GOT3 (cell line): ENCODE measurements around the gene PDE9A.
"Not testable (repeated sequence)": the region's sequence is repeated elsewhere in the genome, so short reads cannot be mapped to it uniquely, and the experiment has no call there.

Source experiments
- DNase-seq: peaks from one replicate; lab custom pipeline; 2025; ENCODE audit warnings: mixed read lengths; lab: John Stamatoyannopoulos, UW

The PDE9A gene

DNA sequence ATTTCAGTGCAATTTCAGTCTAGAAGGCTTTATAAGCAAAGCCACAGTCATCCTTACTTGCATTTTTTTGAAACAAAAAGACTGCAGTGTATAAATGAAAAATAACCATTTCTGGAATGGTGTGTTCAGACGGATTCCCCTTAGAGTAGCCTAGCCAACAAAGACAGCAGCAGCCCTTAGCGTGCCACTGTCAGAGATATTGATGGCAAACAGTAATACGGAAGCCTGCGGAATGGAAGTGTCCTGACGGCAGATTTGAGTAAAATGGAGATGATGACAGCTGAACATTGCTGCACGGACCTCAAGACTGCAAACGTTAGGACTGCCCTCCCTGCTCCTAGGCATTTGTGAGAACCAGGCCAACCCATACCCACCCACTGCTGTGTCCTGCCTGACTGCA is 54.7 kb downstream of the PDE9A start:
- no peak for DNase-seq

DNA sequence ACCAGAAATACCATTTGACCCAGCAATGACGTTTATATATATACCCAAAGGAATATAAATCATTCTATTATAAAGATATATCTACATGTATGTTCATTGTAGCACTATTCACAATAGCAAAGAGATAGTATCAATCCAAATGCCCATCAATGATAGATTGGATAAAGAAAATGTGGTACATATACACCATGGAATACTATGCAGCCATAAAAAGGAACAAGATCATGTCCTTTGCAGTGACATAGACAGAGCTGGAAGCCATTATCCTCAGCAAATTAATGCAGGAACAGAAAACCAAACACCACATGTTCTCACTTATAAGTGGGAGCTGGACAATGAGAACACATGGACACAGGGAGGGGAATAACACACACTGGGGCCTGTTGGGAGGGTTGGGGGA is 55.5 kb downstream of the PDE9A start:
- not testable (repeated sequence) for DNase-seq

DNA sequence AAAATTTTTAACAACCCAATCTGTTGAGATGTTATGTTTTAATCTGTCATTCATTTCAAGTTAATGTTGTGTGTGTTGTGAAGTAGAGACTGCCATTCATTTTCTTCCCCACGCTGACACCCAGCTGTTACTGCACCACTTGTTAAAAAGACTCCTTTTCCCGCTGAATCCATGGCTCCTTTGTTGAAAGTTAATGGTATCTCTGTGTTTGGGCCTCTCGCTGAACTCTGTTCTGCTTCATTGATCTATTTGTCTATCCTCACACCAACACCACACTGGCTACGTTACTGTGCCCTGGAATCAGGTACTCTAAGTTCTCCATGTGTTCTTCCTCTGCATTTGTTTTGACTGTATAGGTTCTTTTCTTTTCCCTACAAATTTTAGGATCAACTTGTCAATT is 58.2 kb downstream of the PDE9A start:
- DNase-seq, result no peak

DNA sequence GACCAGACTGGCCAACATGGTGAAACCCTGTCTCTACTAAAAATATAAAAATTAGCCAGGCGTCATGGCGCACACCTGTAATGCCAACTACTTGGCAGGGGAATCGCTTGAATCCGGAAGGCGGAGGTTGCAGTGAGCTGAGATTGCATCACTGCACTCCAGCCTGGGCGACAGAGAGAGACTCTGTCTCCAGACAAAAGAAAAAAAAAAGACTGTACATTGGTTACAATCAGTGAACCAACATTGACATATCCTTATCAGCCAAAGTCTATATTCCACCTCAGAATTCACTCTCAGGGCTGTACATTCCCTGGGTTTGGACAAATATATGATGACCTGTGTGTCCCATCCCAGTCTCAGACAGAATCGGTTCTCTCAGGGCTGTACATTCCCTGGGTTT is 62.0 kb downstream of the PDE9A start:
- DNase-seq, result not testable (repeated sequence)

DNA sequence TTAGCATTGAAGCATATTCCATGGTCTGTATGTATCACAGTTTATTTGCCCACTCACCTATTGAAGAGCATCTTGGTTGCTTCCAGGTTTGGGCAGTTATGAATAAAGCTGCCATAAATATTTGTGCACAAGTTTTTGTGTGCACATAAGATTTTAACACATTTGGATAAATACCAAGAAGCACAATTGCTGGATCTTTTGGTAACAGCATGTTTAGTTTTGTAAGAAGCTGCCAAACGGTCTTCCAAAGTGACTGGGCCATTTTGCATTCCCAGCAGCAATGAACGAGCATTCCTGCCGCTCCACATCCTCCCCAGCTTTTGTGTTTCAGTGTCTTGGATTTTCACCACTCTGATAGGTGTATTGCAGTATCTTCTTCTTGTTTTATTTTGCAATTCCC is 62.7 kb downstream of the PDE9A start:
- no peak for DNase-seq

DNA sequence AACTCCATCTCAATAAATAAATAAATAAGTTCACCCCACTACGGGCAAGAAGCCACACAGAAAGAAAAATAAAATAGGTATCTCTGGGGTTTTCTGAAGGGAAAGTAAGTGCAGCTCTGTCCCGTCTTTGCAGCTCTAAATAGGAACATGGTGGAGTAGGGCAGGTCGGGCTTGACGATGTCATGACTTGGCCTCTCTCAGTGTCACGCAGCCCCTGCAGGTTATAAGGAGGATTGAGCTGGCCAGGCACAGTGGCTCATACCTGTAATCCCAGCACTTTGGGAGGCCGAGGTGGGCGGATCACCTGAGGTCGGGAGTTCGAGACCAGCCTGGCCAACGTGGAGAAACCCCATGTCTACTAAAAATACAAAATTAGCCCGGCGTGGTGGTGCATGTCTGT is 67.1 kb downstream of the PDE9A start:
- not testable (repeated sequence) for DNase-seq

DNA sequence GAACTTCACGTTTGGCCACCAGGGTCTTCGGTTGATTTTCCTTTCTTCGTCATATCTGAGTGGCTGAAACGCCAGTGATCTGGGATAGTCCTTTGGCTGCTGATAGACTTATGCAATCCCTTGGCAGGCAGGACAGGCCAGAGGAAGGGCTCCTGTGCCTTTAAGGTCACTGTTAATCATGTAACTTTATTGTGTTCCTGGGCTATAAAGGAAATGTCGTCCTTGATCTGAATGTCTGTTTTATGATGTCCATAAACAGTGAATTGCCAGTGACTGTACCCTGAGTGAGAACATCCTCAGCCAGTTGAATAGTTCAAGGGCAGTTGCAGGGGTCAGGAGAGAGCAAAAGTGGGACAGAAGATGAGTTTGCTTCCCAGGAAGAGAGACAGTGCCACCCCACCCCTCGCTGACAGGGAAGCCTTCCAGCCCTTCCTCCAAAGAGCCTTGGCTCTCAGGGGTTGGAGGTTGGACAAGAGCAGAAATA is 68.0 kb downstream of the PDE9A start:
- DNase-seq, result no peak

DNA sequence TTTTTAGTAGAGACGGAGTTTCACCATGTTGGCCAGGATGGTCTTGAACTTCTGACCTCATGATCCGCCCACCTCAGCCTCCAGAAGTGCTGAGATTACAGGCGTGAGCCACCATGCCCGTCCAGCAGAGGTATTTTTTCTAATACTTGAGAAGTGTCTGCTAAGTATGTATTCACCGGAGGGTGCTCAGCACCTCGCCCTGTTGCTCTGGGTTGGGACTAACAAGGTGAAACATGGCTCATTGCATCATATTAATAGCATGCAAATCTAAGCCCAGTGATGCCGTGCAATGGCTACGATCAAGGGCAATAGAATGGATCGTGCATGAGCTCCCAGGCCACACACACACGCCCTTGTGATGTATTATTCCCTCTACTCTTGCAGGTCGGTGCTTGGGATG is 68.7 kb downstream of the PDE9A start:
- no peak for DNase-seq

DNA sequence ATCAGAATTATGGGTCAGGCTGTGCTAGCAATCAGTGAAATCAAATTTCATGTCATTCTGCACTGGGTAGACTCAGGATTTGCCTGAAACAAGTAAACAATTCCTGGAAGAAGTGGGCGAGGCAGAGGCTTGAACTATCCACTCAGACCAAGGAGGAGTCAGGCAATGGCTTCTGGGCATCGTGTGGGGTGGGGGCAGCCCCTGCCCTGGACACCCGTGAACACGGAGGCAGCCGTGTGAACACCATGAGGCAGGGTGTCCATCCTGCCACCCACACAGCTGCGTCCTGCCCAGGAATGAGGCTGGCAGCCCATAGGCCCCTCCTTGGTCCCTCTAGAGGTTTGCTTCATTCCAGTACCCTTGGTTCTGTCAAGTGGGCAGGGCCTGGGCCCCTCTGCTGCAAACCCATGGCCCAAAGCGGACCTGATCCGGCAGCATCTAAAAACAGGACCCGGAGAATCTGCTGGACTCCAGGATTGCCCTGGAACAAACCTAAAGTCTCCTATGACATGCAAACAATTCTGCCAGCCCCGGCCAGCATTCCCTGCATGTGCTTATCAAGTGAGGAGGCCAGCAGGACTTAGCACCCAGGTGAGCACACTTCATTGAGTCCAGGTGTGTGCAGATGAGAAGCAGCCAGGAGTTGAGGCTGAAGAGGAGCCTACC is 69.5 kb downstream of the PDE9A start:
- DNase-seq, result no peak

DNA sequence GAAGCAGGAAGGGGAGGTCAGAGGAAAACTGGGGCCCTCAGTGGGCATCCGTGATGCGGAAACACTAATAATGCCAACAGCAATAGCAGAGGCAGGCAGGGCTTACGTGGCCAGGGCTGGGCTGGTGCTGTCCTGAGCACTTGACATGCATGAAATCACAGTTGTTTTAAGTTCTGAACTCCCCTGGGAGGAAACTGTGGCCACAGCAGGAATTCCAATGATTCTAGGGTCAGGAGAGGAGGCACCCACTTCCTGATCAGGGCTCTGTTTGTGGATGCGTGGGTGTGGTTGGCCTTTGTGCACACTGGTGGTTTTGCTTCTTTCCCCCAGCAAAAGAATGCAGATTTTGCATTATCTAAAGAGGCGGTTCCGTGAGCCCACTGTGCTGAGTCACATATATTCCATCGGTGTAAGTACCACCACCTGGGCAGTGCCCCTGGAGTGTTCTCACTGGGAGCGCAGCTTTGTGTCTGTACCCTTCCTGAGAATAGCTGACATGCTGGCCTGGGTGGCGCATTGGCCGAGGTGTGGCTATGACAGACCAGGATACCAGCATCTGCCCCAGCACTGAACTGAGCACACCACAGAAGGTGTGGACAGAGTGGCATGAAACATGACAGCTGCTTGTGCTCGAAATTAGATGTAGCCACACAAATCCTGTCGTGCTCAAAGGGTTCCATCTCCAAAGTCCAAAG is 71.0 kb downstream of the PDE9A start:
- DNase-seq, result peak; percentile 13

DNA sequence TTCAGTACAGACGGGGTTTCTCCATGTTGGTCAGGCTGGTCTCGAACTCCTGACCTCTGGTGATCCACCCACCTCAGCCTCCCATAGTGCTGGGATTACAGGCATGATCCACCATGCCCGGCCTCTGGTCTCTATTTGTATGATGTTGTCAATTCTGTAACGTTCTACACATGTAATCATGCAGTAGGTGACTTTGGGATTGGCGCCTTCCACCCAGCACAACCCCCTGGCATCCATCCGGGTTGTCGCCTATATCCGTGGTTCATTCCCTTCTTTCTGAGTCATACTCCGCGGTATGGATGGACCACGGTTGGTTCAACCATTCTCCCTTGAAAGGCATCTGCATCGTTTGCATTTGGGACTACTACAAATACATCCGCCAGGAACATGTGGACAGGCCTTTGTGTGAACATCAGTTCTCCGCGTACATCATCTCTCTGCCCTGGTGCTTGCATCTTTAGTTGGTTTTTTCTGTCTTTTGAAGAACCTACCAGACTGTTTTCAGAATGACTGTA is 72.1 kb downstream of the PDE9A start:
- no peak for DNase-seq

DNA sequence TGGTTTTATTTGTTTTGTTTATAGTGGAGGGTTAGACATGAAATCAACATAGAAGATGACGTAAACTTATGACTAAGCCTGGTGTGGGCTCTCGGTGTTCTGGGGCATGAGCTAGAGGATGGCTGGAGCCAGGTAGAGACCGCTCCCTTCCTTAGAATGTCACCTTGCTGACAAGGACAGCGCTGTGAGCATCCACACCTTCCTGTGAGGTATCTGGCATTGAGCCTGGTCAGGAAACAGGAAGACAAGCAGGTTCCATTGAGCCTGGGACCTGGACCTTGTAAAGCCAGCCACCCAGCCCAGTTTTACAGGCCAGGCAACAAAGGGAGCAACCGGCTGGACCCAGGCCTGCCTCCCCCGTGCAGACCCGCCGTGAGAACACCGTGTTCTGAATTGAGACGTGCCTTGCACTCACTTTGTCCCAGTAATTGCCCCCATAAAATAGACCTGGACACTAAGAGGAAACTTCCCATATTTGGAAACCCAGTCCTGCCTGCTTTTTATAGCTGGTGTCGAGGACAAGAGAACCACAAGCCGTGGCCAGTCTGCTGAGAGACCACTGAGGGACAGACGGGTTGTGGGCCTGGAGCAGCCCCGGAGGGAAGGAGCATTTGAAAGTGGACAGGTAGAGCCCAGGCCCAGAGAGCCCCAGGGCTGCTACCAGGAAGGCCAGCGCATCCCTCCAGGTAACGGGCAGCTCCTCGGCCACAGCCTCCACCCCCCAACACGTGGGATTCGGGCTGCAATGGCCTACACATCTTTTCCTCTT is 78.0 kb downstream of the PDE9A start:
- no peak for DNase-seq

DNA sequence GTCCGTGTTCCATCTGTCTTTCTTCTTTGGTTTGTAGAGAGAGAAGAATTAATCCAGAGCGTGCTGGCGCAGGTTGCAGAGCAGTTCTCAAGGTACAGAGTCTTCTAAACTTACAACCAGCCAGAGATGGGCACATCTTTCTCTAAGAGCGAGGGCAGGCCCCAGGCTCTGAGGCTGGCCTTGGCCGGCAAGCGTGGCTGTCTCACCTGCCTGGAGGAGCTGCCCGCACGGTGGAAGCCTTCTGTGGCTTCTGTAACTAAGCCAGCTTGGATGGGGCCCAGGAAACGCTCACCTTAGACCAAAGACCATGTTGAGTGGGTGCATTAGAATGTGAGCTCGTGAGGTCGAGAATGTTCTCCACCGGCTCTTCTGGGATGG is 78.6 kb downstream of the PDE9A start:
- no peak for DNase-seq

DNA sequence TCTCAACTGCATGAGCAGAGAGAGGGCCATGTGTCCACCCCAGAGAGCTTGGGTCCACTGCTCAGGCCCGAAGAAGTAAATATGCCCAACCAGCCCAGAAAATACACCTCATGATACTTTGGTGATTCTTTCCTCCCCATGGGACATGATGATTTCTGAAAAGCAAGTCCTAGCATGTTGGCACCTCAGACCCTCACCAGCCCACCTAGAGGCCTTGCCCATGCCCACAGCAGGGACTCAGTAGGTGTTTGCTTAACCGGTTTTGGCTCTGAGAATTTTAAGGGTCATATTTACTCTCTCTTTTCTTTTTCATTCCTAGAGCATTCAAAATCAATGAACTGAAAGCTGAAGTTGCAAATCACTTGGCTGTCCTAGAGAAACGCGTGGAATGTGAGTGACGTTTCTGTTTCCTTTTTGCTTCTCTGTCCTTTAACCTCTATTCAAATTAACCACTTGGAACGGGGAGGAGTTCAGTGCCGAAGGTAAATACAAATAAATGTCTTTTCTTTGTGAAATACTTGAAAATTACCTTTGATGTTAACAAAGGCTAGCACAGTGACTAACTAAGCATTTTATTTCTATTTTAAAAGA is 79.7 kb downstream of the PDE9A start:
- DNase-seq, result no peak

DNA sequence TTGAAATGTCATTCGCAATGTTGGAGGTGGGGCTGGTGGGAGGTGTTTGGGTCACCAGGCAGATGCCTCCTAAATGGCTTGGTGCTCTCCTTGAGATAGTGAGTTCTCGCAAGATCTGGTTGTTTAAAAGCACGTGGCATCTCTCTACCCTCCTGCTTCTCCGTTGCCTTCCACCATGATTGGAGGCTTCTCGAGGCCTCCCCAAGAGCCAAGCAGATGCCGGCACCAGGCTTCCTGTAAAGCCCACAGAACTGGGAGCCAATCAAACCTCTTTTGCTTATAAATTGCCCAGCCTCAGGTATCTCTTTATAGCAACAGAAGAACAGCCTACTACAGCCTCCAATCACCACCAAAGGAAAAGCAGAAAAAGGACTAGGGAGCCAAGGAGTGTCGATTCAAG is 80.5 kb downstream of the PDE9A start:
- no peak for DNase-seq

DNA sequence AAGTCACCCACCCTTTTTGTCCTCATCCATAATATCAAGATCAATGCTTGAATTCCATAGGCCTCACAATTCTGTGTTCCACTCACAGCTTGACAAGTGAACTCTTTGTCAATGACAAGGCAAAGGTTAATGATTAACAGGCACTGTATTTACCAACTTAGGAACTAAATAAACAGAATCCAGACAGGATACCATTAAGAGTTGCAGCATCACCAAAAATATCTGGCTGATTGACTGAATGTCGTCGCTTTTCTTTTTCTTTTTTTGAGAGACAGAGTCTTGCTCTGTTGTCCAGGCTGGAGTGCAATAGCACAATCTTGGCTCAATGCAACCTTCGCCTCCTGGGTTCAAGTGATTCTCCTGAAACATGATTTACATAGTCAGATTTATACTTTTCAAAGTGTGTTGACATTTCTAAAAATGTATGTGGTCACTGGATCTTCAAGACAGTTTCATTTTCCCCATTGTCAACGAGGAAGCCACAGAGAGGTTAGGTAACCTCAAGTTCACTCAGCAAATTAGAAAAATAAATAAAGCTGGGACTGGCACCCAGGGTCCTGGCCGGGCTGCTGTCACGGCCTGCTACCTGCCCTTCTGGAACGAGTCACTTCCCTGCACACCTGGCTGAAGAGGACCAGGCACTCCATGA is 81.0 kb downstream of the PDE9A start:
- DNase-seq, result no peak

DNA sequence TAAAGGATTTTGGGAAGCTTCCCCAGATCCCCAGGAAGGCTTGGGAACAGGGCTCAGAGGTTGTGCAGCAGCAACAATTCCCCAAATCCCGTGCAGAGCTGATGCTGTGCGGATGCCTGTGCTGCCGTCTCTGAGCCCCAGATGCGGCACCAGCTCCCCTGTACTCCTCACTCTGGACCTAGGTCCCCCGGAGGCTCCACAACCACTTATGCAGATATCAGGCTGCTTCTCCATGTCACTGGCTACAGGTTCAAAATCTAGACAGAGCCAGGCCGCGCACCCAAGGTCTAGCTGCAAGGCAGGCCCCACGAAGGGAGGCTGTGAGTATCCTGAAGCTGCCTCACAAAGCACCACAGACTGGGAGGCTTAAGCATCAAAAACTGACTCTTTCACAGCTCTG is 81.6 kb downstream of the PDE9A start:
- no peak for DNase-seq

DNA sequence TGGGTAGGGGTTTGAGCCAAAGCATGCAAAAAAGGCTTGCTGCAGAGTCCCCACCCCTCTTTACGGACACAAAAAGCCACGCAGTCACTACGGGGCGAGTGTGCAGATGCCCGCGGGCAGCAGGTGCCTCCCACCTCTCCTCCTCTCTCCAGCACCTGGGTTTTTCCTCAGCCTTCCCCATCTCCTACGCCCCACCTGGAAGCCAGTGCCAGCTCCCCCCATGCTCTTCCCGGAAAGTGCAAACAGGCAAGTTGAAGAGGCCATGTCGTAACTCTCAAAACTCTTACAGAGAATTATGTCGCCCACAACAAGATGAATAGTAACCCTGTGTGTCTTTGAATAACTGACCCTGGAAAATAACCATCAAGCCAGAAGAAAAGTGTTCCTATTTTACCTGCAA is 82.5 kb downstream of the PDE9A start:
- DNase-seq, result no peak

DNA sequence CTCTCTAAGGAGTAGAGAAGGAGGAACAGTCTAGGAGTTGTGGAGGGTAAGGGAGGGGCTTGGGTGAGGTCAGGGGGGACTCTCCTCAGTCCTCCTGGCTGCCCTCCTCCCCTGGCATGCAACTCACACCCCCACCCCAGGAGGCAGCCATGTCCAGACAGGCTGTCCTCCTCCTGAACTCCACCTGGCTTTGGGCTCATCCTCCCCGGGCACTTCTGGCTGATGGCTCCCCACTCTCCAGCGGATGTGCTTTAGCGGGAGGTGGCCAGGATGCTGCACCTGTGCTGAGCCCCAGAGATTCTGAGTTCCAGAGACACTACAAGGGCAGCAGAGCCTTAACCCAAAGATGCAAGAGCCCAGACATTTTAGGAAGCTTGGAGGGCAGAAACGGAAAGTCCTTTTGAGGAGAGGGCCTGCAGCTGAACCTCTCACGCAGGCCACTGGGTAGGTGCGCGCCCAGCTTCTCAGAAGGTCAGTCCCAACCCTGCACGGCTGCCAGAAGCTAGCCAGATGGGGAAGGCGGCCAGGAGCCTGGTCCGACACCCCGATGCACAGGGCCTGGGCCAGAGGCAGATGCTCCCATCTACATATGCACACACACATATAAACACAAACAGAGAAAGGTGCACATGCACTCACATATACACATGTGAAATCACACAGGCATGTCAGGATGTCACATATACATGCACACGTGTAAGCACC is 83.4 kb downstream of the PDE9A start:
- DNase-seq, result no peak

DNA sequence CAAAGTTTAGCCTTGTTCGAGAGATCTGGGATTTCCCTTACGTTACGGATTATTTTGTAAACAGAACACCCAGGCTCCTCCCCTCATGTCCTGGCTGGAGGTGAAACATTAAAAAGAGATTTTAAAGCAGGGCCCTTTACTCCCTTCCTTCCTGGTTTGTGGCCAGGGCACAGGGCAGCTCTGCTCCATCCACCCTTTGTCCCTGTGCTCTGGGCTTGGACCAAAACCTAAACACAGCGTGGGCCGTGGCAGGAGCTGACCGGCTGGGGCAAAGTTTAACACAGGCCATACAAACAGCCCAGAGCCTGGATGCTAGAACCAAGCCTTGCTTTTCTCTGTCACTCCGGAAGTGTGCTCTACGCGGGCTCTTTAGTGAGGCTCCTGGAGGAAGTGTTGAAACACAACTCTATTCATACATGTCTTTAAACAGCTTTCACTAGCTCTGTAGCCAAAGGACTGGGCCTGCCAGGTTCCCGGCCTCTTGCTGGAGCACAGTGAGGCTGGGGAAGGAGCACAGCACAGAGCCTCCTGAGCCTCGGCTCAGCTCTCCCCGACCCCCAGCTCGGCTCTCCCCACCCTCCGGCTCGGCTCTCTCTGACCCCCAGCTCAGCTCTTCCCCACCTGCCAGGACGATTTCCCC is 84.7 kb downstream of the PDE9A start:
- DNase-seq, result no peak
